Thyroid gland (tissue), 4 donors: ENCODE results near the gene HLCS.

ENCODE experiments used
- POLR2A ChIP-seq, 2 donors: fragments of 450-650 bp; IDR thresholded peaks; one replicate each; pipeline ENCODE4 v1.6.1; 2017; ENCODE audit warnings: antibody characterized with exemption in 2 of 2, mild to moderate bottlenecking in 2 of 2, moderate library complexity in 1 of 2
- TF ChIP-seq, protein P1 (sequence below), 6 experiments: fragments of 200-600 bp in 3 of 6; fragments of 450-650 bp in 3 of 6; sonication (generic) in 3 of 6; IDR thresholded peaks; one replicate each; pipeline ENCODE4 v1.5.1; 2016 to 2019; ENCODE audit warnings: antibody characterized with exemption in 6 of 6, mild to moderate bottlenecking in 2 of 6, inconsistent platforms in 1 of 6, moderate library complexity in 1 of 6

- TF ChIP-seq, protein P1, sequence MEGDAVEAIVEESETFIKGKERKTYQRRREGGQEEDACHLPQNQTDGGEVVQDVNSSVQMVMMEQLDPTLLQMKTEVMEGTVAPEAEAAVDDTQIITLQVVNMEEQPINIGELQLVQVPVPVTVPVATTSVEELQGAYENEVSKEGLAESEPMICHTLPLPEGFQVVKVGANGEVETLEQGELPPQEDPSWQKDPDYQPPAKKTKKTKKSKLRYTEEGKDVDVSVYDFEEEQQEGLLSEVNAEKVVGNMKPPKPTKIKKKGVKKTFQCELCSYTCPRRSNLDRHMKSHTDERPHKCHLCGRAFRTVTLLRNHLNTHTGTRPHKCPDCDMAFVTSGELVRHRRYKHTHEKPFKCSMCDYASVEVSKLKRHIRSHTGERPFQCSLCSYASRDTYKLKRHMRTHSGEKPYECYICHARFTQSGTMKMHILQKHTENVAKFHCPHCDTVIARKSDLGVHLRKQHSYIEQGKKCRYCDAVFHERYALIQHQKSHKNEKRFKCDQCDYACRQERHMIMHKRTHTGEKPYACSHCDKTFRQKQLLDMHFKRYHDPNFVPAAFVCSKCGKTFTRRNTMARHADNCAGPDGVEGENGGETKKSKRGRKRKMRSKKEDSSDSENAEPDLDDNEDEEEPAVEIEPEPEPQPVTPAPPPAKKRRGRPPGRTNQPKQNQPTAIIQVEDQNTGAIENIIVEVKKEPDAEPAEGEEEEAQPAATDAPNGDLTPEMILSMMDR (IDR thresholded peaks at IDR 0.05): no peak
- TF ChIP-seq POLR2A (IDR thresholded peaks at IDR 0.05): no peak
Measured at GRCh38 chr21:36820176-36821031, 146.1 kb downstream of the HLCS start.
